Ovary (tissue), 3 donors: ENCODE data around the gene CDH18.

ENCODE experiments used
- EP300 ChIP-seq: sonication (generic); formaldehyde crosslinking; IDR thresholded peaks from one replicate; pipeline ENCODE4 v1.6.1; 2017; ENCODE audit warnings: antibody characterized with exemption
- POLR2A ChIP-seq: fragments of 450-650 bp; IDR thresholded peaks from one replicate; pipeline ENCODE4 v1.6.1; 2017; ENCODE audit warnings: antibody characterized with exemption, mild to moderate bottlenecking, moderate library complexity
- TF ChIP-seq, protein P1 (sequence below), 3 donors: fragments of 450-650 bp in 2 of 3; fragments of 200-600 bp in 1 of 3; IDR thresholded peaks; one replicate each; pipeline versions ENCODE4 v1.5.1 to v1.8.0; 2016 to 2022; ENCODE audit warnings: antibody characterized with exemption in 3 of 3, mild to moderate bottlenecking in 1 of 3
- donor health status: DM: no; HTN: no; CAD: no.

DNA sequence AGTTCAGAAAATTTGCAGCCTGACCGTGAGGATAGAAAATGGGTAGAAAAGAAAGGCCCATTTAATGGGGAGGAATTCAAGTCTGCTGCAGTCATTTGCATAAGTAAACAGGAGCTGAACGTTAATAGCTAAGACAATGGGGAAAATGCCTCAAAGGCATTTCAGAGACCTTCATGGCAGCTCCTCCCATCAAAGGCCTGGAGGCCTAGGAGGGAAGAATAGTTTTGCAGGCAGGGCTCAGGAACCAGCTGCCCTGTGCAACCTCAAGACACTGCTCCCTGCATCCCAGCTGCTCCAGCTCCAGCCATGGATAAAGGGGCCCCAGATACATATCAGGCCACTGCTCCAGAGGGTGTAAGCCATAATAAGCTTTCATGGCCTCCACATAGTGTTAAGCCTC is 32.2 kb upstream of the CDH18 start:
- no peak for TF ChIP-seq POLR2A
- TF ChIP-seq, protein P1, sequence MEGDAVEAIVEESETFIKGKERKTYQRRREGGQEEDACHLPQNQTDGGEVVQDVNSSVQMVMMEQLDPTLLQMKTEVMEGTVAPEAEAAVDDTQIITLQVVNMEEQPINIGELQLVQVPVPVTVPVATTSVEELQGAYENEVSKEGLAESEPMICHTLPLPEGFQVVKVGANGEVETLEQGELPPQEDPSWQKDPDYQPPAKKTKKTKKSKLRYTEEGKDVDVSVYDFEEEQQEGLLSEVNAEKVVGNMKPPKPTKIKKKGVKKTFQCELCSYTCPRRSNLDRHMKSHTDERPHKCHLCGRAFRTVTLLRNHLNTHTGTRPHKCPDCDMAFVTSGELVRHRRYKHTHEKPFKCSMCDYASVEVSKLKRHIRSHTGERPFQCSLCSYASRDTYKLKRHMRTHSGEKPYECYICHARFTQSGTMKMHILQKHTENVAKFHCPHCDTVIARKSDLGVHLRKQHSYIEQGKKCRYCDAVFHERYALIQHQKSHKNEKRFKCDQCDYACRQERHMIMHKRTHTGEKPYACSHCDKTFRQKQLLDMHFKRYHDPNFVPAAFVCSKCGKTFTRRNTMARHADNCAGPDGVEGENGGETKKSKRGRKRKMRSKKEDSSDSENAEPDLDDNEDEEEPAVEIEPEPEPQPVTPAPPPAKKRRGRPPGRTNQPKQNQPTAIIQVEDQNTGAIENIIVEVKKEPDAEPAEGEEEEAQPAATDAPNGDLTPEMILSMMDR (IDR thresholded peaks at IDR 0.05) = no peak
- no peak for TF ChIP-seq EP300
